ENCODE data around the gene ALG9. TPM values are rescaled to one million over a fixed set of nuclear protein-coding genes. Genes with fewer than 3 reads are reported as not detected.

Gene ALG9
- total RNA-seq, 1 experiment from 2014 or later: 23.7 TPM

GRCh38 chr11:111840143-111840542 is 31.2 kb downstream of the ALG9 start:
- H3K79me2 ChIP-seq (ENCODE audit: insufficient read depth, low read length): no peaks in the 10 kb centered on the region
- no peaks in the 10 kb centered on the region for H4K20me1 ChIP-seq (ENCODE audit: insufficient read depth)
- CTCF ChIA-PET: no interaction called here
- intact Hi-C loops (cut with micrococcal nuclease): loop anchor here (2.0 to 5.0 kb wide), 2 partner anchors 63 to 385 kb away; no protein-coding TSS in a partner anchor
- H3K9ac ChIP-seq (ENCODE audit: low read length): no peak overlapping the region
- H3K27ac ChIP-seq (ENCODE audit: low read depth, low read length): no peak overlapping the region
- H3K36me3 ChIP-seq (ENCODE audit: control insufficient read depth in 1 of 2, insufficient read depth in 2 of 2, low read length in 2 of 2): peaks cover 0 to 4% of the 10 kb centered on the region in 2 experiments; a peak in 3 of 4 replicates
- H3K9me3 ChIP-seq (ENCODE audit: control insufficient read depth in 1 of 2, insufficient read depth in 1 of 2, low read depth in 1 of 2, low read length in 2 of 2): no peaks in the 10 kb centered on the region
- H3K4me1 ChIP-seq (ENCODE audit: control insufficient read depth in 1 of 2, insufficient read depth in 2 of 2, low read length in 2 of 2): 0 out of 4 replicates have a peak, but pooled peaks cover 0 to 2% of the 10 kb centered on the region in 2 experiments
- DNase-seq (ENCODE audit: low read depth, low spot score) (no peak), ATAC-seq (no peak; the same call in 1 of the 2 replicates)
- H3K9me2 ChIP-seq (ENCODE audit: insufficient read depth): no peaks in the 10 kb centered on the region
- TF ChIP-seq POLR2AphosphoS5 (IDR thresholded peaks at IDR 0.05; ENCODE audit: low read depth, low read length) (no peak), ZNF274 (IDR thresholded peaks at IDR 0.05; ENCODE audit: low read depth, low read length) (no peak), ZFX (IDR thresholded peaks at IDR 0.05) (no peak), EZH2 (IDR thresholded peaks at IDR 0.05) (no peak), REST (IDR thresholded peaks at IDR 0.05; ENCODE audit: low read depth) (no peak), POLR2A (IDR thresholded peaks at IDR 0.05; ENCODE audit: borderline replicate concordance, extremely low read depth, insufficient read depth, insufficient read length) (no peak), ATF3 (IDR thresholded peaks at IDR 0.05) (no peak), FOSL1 (IDR thresholded peaks at IDR 0.05; ENCODE audit: low read depth) (no peak), TCF7L2 (IDR thresholded peaks at IDR 0.05; ENCODE audit: borderline replicate concordance, extremely low read depth, insufficient read depth, insufficient read length) (no peak), CBX3 (IDR thresholded peaks at IDR 0.05; ENCODE audit: low read depth) (no peak)
- H3K27me3 ChIP-seq (ENCODE audit: insufficient read depth, low read length): no peaks in the 10 kb centered on the region
- POLR2A ChIA-PET: no interaction called here
- RAD21 ChIA-PET (ENCODE audit: low non-redundant PET in 1 of 2, low total read pairs in 2 of 2, uncharacterized antibody in 2 of 2, unreplicated experiment in 2 of 2): no interaction called here
- no peak overlapping the region for H3K4me2 ChIP-seq (ENCODE audit: low read length)
- H2AFZ ChIP-seq (ENCODE audit: low read depth, low read length, poor library complexity, severe bottlenecking): no peak overlapping the region
- no peak overlapping the region for H3K4me3 ChIP-seq (replicated peaks in 1 of 2; ENCODE audit: low read depth in 1 of 2, low read length in 2 of 2)
- BruUV-seq (replicated peaks): no TSS peak

All from HCT116 (cell line).